Measurements from ENCODE around the gene LRRC28.

The LRRC28 gene

DNA sequence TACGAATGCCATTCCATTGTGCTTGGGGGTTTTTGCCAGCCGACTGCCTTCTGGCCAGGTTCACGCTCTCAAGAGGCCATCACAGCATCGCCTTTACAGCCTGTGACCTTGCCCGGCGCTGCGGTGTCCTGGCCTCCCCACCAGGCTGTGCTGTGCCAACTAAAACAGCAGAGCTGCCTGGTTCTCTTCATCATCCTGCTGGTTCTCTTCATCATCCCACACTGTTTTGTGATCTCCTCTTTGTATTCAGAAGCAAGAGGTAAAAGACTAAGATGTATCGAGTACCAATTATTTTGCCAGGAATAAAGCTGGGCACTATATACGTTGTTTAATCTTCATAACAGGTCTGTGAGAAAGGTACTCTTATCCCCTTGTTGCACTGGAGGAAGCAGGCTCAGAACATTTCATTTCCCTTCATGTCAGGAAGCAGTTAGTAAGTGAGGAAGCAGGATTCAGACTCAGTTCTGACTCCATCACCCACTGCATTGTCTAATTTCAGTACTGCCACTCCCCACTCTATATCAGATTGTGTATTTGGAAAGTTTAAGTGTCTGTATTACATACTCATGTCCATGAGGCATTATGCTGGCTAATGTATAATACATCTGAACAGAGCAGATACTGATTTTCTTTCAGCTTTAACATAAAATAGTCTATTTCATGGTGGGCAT lies 92.7 kb downstream of the LRRC28 start:
- DNase-seq, result no peak

DNA sequence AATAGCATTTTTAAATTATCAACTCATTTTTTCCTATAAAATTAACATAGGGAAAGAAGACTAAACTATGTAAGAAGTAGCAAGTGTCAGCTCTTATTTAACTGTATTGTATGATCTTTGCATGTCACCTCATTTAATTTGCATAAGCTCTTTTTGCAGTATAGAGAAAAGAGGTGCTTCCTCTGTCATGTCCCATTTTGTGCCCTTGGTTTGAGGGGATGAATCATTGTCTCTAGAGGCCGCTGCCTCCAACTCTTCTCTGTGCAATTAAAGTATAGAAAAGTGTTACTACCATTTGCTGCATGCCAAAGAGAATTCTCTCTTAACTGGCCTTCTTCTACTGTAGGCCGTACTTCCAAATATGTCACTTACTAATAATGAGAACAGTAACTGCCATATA lies 93.4 kb downstream of the LRRC28 start:
- DNase-seq, result no peak

DNA sequence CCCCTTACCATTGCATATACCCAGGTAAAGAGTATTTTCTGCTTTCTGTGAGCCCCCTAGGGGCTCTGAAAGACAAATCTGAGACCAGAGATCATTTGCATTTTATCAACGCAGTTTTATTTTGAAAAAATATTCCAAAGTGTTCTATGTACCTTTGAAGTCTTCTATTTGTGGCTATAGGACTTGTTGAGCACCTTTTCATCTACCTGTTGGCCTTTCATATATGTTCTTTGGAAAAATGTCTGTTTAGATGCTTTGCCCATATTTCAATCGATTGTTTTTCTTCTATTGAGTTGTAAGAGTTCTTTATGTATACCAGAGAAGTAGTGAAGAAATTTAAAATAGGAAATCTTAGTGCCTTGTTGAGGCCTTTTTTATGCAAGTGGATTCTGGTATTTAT lies 94.0 kb downstream of the LRRC28 start:
- no peak for DNase-seq

DNA sequence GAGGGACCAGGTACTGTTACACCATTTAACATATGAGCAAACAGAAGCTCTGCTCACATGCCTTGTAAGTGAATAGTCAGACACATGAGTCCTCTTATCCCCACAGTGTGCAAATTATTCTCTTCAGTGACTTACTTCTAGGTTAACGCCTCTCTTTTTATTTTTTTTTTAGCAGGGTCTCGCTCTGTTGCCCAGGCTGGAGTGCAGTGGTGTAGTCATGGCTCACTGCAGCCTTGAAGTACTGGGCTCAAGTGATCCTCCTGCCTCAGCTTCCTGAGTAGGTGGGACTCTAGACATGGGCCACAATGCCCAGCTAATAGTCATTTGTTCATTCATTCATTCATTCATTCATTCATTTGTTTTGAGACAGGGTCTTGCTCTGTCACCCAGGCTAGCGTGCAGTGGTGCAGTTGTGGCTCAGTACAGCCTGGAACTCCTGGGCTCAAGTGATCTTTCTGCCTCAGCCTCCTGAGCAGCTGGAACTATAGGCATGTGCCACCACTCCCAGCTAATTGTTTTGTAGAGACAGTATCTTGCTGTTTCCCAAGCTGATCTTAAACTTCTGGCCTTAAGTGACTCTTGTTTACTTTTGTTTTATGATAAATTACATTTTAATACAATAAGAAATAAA lies 94.7 kb downstream of the LRRC28 start:
- DNase-seq, result no peak

DNA sequence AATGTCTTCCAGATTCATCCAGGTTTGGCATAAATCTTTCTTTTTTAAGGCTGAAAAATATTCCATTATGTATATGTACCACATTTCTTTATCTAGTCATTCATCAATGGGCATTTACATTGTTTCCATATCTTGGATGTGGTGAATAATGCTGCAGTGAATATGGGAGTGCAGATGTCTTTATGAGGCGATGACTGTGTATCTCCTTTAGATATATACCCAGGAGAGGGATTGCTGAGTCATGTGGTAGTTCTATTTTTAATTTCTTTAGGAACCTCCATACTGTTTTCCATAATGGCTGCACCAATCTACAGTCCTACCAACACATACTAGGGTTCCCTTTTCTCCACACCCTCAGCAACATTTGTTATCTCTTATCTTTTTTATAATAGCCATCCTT lies 96.3 kb downstream of the LRRC28 start:
- peak; percentile 37 for DNase-seq

DNA sequence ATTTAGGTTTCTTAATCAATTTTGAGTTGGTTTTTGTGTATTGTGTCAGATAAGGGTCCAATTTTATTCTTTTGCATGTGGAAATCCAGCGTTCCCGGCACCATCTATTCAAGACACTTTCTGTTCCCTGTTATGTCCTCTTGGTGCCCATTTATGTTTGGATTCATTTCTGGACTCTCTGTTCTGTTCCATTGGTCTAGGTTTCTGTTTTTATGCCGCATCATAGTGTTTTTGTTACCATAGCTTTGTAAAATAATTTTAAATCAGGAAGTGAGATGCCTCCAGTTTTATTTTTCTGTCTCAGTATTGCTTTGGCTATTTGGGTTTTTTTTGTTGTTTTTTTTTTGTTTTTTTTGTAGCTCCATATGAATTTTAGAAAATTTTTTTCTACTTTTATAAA lies 97.1 kb downstream of the LRRC28 start:
- no peak for DNase-seq

DNA sequence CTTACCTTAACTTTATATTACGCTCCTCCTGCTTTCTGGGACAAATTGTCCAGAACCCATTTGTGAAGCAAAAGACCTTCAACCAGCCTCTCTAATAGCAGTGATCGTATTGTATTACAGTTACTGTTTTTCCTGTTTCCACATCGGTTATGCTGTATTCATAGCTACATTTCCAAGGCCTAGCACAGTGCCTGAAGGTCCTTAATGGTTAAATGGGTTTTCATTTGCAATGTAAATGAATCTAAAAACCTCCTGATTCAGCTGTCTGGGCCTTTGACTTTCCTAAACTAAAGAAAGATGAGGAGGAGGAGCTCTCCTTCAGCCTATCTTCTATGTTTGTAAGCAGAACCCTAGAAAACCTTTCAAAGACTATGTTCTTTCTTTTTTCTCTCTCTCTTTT lies 99.1 kb downstream of the LRRC28 start:
- no peak for DNase-seq

GRCh38 chr15:99359769-99360168 lies 108.5 kb downstream of the LRRC28 start:
- no peak for DNase-seq

GRCh38 chr15:99361545-99362185 lies 110.4 kb downstream of the LRRC28 start:
- DNase-seq, result peak; percentile 25

GRCh38 chr15:99365242-99365641 lies 114.0 kb downstream of the LRRC28 start:
- no peak for DNase-seq

DNA sequence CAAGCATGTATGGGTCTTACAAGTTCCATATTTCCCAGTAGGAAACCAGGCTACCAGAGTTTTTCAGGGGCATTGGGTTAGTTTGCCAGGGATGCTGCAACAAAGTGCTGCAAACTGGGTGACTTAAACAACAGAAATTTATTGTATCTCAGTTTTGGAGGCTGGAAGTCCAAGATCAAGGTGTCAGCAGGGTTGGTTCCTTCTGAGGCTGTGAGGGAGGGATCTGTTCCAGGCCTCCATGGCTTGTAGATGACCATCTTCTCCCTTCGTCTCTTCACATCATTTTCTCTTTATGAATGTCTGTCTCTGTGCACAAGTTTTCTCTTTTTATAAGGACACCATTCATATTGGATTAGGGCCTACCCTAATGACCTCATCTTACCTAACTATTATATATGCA lies 114.7 kb downstream of the LRRC28 start:
- DNase-seq, result no peak

GRCh38 chr15:99368743-99369142 lies 117.5 kb downstream of the LRRC28 start:
- no peak for DNase-seq

- no peak for DNase-seq
These were observed 117.9 kb downstream of the LRRC28 start for GRCh38 chr15:99369196-99369595.

GRCh38 chr15:99371180-99372103 lies 120.2 kb downstream of the LRRC28 start:
- peak; percentile 22 for DNase-seq

GRCh38 chr15:99385005-99385669 lies 133.9 kb downstream of the LRRC28 start:
- no peak for DNase-seq

GRCh38 chr15:99385865-99386264 lies 134.6 kb downstream of the LRRC28 start:
- DNase-seq, result no peak

- no peak for DNase-seq
These were observed 135.1 kb downstream of the LRRC28 start for GRCh38 chr15:99386391-99386790.

DNA sequence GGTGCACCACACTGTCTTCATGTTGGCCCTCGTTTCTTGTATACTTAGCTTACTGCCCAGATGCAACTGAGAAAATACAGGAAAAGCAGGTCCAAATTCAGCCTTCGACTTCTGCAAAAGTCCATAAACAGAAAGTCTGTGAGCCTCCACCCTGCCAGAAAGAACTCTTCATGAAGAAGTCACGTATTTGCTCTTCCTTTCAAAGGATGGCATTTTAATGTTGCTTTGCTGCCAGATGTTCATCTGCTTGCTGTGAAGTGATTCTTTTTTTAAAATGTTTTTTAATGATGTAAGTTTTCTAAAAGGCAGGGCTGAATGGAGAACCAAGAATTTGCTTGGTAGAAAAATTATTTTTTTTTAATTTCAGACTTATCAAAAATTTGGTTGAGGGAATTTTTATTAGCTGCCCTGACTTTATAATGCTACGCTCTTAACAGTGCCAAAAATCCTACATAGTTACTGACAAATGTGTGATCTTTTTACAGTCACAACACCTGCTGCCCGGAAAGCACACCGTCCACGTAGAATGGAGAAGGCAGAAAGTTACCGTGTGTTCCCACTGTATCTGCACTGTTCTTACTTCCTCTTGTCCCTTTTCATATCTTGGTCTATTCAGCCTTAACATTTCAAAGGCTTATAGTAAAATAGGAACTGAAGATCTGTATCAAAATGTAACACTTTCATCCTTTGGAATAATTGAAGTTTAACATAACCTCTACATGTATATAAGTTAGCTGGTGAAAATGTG lies 136.3 kb downstream of the LRRC28 start:
- DNase-seq, result no peak

GRCh38 chr15:99390667-99391066 lies 139.4 kb downstream of the LRRC28 start:
- no peak for DNase-seq

DNA sequence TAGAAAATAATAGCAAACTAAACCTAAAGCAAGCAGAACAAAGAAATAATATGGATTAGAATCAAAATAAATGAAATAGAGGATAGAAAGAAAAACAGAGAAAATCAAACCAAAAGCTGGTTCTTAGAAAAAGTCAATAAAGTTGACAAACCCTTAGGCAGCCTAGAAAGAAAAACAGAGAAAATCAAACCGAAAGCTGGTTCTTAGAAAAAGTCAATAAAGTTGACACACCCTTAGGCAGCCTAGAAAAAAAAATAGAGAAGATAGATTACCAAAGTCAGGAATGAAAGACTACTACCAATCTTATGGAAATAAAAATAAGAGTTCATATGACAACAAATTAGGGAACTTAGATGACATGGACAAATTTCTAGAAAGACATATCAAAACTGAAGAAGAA lies 142.4 kb downstream of the LRRC28 start:
- no peak for DNase-seq

DNA sequence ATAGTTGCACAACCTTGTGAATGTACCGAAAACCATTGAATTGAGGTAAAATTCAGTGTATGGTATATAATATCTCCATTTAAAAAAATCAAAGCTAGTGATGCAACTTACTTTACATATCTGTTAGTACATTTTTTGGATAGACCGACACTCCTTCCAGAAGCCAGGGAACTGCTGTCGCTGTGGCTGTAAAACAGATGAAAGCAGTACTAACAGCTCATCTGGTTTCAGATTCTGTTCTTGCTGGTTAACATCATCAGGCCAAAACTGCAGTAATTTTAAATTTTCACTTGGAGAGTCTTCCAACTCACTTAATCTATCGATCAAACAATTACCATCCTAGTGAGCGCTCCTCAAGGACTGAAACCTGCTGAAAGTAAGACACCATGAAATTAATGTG lies 145.1 kb downstream of the LRRC28 start:
- DNase-seq, result no peak

DNA sequence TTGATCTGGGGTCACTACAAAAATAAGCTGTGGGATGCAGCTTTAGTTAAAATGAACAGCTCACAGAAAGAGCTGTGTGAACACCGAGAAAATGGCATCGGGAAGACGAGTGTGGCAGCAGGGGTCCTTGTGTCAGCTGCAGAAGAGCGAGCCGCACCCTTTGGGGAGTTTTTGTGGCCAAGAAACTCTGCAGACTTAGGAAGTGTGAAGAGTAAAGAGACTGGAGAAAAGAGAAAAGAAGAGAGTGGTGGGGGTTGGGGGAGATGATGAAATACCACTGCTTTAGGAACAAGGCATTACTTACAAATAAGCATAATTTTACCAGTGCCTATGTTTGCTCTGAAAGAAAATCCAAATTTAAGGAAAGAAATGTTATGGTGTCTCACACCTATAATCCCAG lies 147.8 kb downstream of the LRRC28 start:
- peak; percentile 59 for DNase-seq
